Naive thymus-derived CD8-positive, alpha-beta T cell (primary cell): Measurements from ENCODE around the gene ARID1B. TPM values are rescaled to one million over a fixed set of nuclear protein-coding genes. Genes with fewer than 3 reads are reported as not detected.

ENCODE experiments used
- ATAC-seq, 2 donors: fragments of 150-1000 bp; cut with Tn5 transposase in 1 of 2; sonication (Bioruptor Pico), chemical (Tn5 transposase) in 1 of 2; 1 replicate in 1 of 2; 2 replicates in 1 of 2; pipeline ENCODE4 v1.10.0; 2021; ENCODE audit warnings: mild to moderate bottlenecking in 2 of 2, moderate library complexity in 2 of 2
- POLR2A ChIA-PET: fragments of 350-600 bp; sonication (Branson Sonifier 250); formaldehyde crosslinking; loops from one replicate; lab custom pipeline; 2021; ENCODE audit warnings: antibody characterized with exemption; lab: Charles Lee
- DNase-seq, 10 donors: peaks; one replicate each; pipeline versions ENCODE4 v3.0.0 to v3.0.0-alpha.2; 2020 to 2022
- H3K27ac Mint-ChIP-seq, 10 donors: one replicate each; pipeline ENCODE4 v1.8.0; 2020 to 2022; ENCODE audit warnings: mild to moderate bottlenecking in 10 of 10, mixed read lengths in 10 of 10, moderate library complexity in 4 of 10, inconsistent platforms in 1 of 10
- H3K27me3 Mint-ChIP-seq, 5 donors: one replicate each; pipeline ENCODE4 v1.8.0; 2021 to 2022; ENCODE audit warnings: mixed read lengths in 5 of 5
- H3K36me3 Mint-ChIP-seq, 3 donors: one replicate each; pipeline ENCODE4 v1.8.0; 2020 to 2022; ENCODE audit warnings: mixed read lengths in 3 of 3, mild to moderate bottlenecking in 2 of 3, inconsistent platforms in 1 of 3
- H3K4me1 Mint-ChIP-seq, 4 donors: one replicate each; pipeline ENCODE4 v1.8.0; 2021 to 2022; ENCODE audit warnings: mixed read lengths in 4 of 4
- H3K4me3 Mint-ChIP-seq, 10 donors: one replicate each; pipeline ENCODE4 v1.8.0; 2020 to 2022; ENCODE audit warnings: mild to moderate bottlenecking in 10 of 10, mixed read lengths in 10 of 10, moderate library complexity in 6 of 10, inconsistent platforms in 1 of 10
- H3K9me3 Mint-ChIP-seq, 9 donors: one replicate each; pipeline ENCODE4 v1.8.0; 2020 to 2022; ENCODE audit warnings: mixed read lengths in 9 of 9, mild to moderate bottlenecking in 3 of 9, inconsistent platforms in 1 of 9, moderate library complexity in 1 of 9
- polyA plus RNA-seq, 3 donors: library from polyadenylated mRNA; unstranded; fragments of 300-500 nt; fragmentation: Illumina TruSeq; gene quantifications; one replicate each; pipeline ENCODE4 v1.2.3, GENCODE V29; 2021
- total RNA-seq, 8 experiments: library from RNA in 2 of 8; stranded (reverse) in 2 of 8; gene quantifications; one replicate each; pipeline ENCODE4 v1.2.3 and lab custom pipeline; 2021 to 2026

ARID1B gene
- total and polyA plus RNA-seq, 5 experiments from 2014 or later = 9.0 to 122 (median 18.6) TPM

DNA sequence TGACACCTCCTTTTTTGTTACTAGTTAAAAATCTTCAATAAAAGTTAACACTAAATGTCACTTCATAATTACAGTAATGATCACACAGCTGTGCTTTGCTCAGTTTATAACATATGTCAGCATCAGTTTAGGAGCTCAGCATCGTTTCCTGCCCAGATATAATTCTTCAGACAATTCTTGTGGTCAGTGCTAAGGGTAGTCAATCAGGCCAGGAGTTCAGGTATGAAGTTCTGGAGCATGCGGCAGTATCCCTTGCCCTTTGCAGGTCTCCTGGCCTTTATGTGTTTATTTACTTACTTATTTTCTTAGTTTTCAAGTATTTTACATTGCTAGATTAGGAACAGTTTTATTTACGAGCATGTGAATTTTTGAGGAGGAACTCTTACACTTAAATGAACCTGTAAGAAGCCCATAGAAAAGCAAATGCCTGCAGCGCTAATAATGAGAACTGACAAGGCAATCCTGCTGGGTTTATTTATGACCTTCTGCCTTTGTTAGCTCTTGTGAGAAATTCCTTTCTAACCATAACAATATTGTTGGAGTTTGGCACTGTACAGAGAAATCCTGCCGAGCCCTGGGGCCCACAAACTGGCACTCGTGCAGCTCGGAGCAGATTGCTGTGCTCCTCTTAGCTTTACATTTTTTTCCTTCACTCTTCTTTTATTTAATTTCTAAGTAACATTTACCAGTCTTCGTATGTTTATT, 293.4 kb downstream of the ARID1B start:
- POLR2A ChIA-PET = interaction anchor here (0.6 kb wide), 1 partner anchor 951 kb away, joined by 4 read pairs; no protein-coding TSS in a partner anchor
- H3K4me3 Mint-ChIP-seq = peak overlapping the region in 1 of 10 donors; percentile 28
- H3K27me3 Mint-ChIP-seq = no peaks in the 10 kb centered on the region
- DNase-seq (no peak), ATAC-seq (no peak)
- H3K9me3 Mint-ChIP-seq = no peaks in the 10 kb centered on the region
- peak overlapping the region in 3 of 10 donors; percentile 29 to 61 (median 41) for H3K27ac Mint-ChIP-seq
- H3K4me1 Mint-ChIP-seq = peaks cover 18 to 59% (median 50%) of the 10 kb centered on the region in 4 donors
- H3K36me3 Mint-ChIP-seq = peaks cover 0 to 23% (median 8%) of the 10 kb centered on the region in 3 donors

DNA sequence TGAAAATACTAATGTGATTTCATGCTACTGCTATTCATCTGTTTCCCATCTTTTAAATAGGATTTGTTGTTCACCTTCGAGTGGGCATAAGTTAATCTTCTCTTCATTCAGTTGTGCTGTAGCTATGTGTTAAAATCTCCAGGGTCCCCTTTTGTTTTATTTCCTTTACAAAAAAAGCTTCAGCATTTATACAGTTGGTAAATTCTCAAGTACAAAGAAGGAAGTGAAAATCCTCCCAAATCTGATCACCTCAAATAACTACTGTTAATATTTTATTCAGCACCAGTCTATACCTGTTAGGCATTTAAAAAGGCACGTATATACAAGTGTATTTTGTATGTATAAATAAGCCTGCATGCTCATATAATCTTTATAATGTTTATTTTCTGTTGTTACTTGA, 294.9 kb downstream of the ARID1B start:
- Mint-ChIP-seq H3K27ac (peak overlapping the region in 1 of 10 donors; percentile 6), H3K4me1 (peaks cover 14 to 61% (median 45%) of the 10 kb centered on the region in 4 donors), H3K4me3 (no peak overlapping the region), H3K36me3 (peaks cover 0 to 27% (median 8%) of the 10 kb centered on the region in 3 donors), H3K27me3 (no peaks in the 10 kb centered on the region), H3K9me3 (no peaks in the 10 kb centered on the region)
- ATAC-seq (no peak), DNase-seq (no peak)
- POLR2A ChIA-PET = no interaction called here

DNA sequence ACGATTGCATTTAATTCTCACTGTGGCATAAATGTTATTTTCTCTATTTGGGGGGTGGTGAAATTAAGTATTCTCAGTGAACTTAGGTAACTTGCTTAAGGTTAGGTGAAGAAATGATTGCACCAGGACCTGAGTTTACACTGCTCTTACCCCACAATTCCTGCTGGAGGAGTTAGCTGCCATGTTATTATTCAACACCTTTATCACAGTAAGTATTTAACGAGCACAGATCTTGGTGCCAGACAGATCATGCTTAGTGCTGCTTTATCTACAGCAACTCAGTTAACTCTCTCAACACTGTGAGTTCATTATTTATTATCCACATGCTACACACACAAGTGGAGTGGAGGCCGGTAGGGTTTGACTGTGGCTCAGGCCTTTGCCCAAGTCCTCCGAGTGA, 296.4 kb downstream of the ARID1B start:
- Mint-ChIP-seq H3K4me1 (peaks cover 15 to 61% (median 44%) of the 10 kb centered on the region in 4 donors), H3K9me3 (no peaks in the 10 kb centered on the region), H3K27ac (no peak overlapping the region), H3K36me3 (peaks cover 0 to 27% (median 11%) of the 10 kb centered on the region in 3 donors), H3K27me3 (no peaks in the 10 kb centered on the region), H3K4me3 (no peak overlapping the region)
- ATAC-seq (no peak), DNase-seq (no peak)
- POLR2A ChIA-PET = no interaction called here

DNA sequence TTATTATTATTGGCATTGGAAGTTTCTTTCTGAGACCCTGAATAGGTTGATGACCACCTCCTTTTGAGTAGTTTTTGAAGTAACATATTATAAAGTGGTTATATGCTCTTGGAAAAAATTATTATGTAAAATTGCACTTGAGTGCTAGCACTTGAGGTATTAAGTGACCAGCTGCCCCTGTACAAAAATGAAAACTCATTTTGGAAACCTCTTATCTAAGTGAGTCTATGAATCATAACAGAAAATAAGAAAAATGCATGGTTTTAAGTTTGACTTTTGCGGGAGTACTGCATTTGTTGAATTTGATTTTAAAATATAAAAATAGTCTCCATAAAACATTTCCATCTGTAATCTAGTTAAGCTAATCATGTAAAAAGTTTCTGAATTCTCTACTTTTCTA, 297.8 kb downstream of the ARID1B start:
- peaks cover 12 to 63% (median 46%) of the 10 kb centered on the region in 4 donors for H3K4me1 Mint-ChIP-seq
- DNase-seq (no peak), ATAC-seq (no peak)
- H3K27ac Mint-ChIP-seq = peak overlapping the region in 1 of 10 donors; percentile 63
- POLR2A ChIA-PET = no interaction called here
- peaks cover 0 to 27% (median 11%) of the 10 kb centered on the region in 3 donors for H3K36me3 Mint-ChIP-seq
- H3K27me3 Mint-ChIP-seq = no peaks in the 10 kb centered on the region
- no peaks in the 10 kb centered on the region for H3K9me3 Mint-ChIP-seq
- no peak overlapping the region for H3K4me3 Mint-ChIP-seq

DNA sequence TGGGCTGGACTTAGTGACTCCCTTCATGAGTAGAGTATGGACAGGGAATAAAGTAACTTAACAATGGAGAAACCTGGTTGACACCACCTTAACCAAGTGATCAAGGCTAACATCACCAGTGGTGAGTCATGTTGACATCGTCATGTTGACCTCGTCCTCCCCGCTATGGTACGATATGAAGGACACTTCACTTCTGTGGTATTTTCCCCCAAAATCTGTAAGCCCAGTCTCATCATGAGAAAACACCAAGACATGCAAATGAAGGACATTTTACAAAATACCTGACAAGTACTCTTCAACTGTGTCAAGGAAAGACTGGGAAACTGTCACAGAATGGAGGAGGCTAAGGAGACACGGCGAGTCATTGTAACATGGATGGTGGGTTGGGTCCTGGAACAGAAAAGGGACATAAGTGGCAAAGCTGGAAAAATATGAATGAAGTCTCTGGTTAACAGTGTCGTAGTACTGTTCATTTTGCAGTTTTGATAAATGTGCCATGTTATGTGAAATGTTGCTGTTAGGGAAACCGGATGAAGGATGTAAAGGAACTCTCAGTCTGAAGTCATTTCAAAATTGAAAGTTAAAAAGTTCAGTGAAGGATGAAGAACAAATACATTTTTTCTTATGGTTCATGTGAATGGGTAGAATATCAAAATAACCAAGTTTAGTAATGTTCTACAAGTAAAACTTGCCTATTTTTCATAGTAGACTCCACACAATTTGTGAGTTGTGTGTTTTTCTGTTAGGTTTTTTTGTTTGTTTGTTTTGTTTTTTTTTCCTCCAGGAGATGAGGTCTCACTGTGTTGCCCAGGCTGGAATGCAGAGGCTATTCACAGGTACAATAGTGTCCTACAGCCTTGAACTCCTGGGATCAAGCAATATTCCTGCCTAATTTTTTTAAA, 298.6 kb downstream of the ARID1B start:
- Mint-ChIP-seq H3K4me1 (peaks cover 15 to 63% (median 46%) of the 10 kb centered on the region in 4 donors), H3K27ac (peak overlapping the region in 2 of 10 donors; percentile 4 to 8), H3K4me3 (peak overlapping the region in 4 of 10 donors; percentile 1 to 40 (median 24)), H3K36me3 (peaks cover 0 to 25% (median 11%) of the 10 kb centered on the region in 3 donors), H3K27me3 (no peaks in the 10 kb centered on the region), H3K9me3 (no peaks in the 10 kb centered on the region)
- ATAC-seq (no peak), DNase-seq (no peak)
- POLR2A ChIA-PET = no interaction called here

DNA sequence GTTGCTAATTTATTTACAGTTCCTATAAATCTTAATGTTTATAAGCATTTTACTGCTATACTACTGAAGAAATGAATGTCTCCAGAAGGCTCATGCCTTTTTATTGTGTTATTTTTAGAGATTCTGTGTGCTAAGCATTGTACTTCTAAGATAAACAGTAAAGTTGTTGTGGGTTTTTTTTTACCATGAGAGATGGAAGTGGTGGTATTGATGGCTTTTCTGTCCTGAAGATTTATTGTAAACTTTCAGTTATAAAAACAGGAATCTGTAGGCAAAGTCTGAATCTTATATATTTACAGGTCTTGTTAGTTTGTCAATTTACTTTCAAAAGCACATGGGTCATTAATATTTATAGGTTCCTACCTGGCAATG, 299.3 kb downstream of the ARID1B start:
- Mint-ChIP-seq H3K27ac (no peak overlapping the region), H3K9me3 (no peaks in the 10 kb centered on the region), H3K36me3 (peaks cover 0 to 25% (median 11%) of the 10 kb centered on the region in 3 donors), H3K4me3 (no peak overlapping the region), H3K27me3 (no peaks in the 10 kb centered on the region), H3K4me1 (peaks cover 15 to 63% (median 49%) of the 10 kb centered on the region in 4 donors)
- ATAC-seq (no peak), DNase-seq (no peak)
- POLR2A ChIA-PET = no interaction called here

DNA sequence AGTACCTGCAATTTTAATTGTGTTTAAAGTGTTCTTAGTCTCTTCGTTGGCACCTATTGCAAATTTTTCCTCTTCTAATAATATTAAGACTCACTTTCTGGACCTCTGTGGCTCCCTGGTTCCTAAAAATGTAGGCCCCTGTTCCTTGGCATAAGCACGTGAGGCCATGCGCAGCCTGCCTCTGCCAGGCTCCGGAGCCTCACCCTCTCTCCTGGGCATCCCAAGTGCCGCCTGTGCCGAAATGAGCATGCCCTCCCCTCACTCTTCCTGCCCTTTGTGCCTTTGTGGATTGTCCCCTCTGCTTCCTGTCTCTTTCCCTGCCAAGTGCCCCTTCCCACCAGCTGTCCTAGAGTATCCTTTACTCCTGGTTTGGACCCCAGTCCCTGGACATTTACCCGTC, 300.1 kb downstream of the ARID1B start:
- Mint-ChIP-seq H3K27ac (no peak overlapping the region), H3K36me3 (peaks cover 0 to 23% (median 11%) of the 10 kb centered on the region in 3 donors), H3K4me3 (peak overlapping the region in 1 of 10 donors; percentile 30), H3K27me3 (no peaks in the 10 kb centered on the region), H3K4me1 (peaks cover 18 to 68% (median 54%) of the 10 kb centered on the region in 4 donors), H3K9me3 (no peaks in the 10 kb centered on the region)
- DNase-seq (no peak), ATAC-seq (no peak)
- POLR2A ChIA-PET = no interaction called here

DNA sequence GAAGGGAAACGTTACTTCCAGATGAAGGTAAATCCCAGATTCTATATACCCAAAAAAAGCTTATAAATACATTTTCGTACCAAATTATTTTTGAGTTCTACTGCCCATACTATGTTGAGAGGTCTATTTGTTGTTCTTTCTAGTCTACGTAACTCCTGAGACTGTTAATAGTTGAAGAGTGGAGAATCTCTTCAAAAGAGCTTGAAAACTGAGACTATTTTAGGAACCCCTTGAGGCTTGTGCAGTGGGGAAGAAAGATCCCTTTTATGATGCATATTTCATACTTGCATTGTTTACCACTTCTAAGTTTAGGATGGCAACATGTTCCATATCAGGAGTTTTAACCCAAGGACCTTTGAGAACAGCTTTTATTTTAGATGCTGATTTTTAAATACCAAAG, 301.1 kb downstream of the ARID1B start:
- ATAC-seq (no peak), DNase-seq (no peak)
- Mint-ChIP-seq H3K4me3 (no peak overlapping the region), H3K27ac (peak overlapping the region in 1 of 10 donors; percentile 44), H3K36me3 (peaks cover 0 to 19% (median 11%) of the 10 kb centered on the region in 3 donors), H3K27me3 (no peaks in the 10 kb centered on the region), H3K9me3 (no peaks in the 10 kb centered on the region), H3K4me1 (peaks cover 18 to 79% (median 58%) of the 10 kb centered on the region in 4 donors)
- POLR2A ChIA-PET = no interaction called here

DNA sequence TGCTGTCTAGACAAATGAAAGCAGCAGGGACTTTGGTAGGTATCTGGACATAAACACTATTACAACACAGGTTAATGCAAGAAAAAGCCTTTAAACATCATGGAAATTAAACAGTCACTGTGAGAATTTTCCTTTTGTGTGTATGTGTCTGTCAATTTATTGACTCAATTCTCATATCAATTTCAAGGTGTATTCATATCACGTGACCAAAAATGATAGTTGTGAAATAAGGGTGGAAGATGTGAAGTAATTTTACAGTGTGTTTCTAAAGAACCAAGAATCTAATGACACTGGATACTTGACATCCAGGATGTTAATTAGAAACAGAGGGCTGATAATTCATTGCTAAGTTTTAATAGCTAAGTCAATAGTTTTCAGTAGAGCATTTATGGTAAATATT, 302.1 kb downstream of the ARID1B start:
- Mint-ChIP-seq H3K9me3 (no peaks in the 10 kb centered on the region), H3K36me3 (peaks cover 0 to 14% (median 5%) of the 10 kb centered on the region in 3 donors), H3K27ac (no peak overlapping the region), H3K4me1 (peaks cover 20 to 78% (median 56%) of the 10 kb centered on the region in 4 donors), H3K27me3 (no peaks in the 10 kb centered on the region), H3K4me3 (no peak overlapping the region)
- ATAC-seq (no peak), DNase-seq (no peak)
- POLR2A ChIA-PET = no interaction called here

DNA sequence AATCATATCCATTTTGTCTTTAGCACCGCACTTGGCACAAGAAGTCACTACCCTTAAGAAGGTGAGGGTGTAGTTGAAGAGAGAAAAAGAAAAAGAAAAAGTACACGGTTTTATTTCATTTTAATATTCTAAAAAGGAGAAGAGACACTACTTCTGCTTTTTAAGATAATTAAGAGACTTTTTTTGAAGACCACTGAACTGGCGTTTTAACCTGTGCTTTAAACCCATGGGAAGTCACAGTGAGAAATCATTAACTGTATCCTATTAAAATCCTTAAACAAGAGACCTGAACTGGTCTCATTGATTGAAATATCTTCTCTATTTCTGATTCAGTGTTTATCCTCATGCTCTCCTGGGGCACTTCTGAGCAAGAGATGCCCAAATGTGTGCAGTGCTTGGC, 302.6 kb downstream of the ARID1B start:
- Mint-ChIP-seq H3K36me3 (peaks cover 0 to 14% (median 10%) of the 10 kb centered on the region in 3 donors), H3K27ac (peak overlapping the region in 1 of 10 donors; percentile 53), H3K27me3 (no peaks in the 10 kb centered on the region), H3K4me3 (no peak overlapping the region), H3K9me3 (no peaks in the 10 kb centered on the region), H3K4me1 (peaks cover 18 to 78% (median 54%) of the 10 kb centered on the region in 4 donors)
- ATAC-seq (no peak), DNase-seq (no peak)
- POLR2A ChIA-PET = no interaction called here

DNA sequence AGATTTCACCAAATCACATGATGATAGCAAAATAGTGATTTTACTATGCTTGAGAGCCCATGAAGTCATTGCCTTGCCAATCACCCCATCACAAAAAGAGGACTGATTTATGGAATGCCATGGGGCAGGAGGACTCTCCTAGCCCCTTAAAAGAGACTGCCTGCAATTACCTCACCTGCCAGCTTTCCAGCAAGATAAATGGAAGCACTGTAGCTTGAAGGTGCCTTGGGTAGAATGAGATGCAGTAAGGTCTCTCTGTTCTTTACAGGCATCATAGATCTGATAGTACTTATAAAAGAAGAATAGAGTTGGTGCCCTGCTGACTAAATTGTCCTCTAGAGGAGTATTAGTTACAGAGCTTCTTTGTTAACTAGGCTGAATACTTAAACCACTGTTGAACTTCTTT, 303.8 kb downstream of the ARID1B start:
- H3K36me3 Mint-ChIP-seq = peaks cover 0 to 21% (median 17%) of the 10 kb centered on the region in 3 donors

DNA sequence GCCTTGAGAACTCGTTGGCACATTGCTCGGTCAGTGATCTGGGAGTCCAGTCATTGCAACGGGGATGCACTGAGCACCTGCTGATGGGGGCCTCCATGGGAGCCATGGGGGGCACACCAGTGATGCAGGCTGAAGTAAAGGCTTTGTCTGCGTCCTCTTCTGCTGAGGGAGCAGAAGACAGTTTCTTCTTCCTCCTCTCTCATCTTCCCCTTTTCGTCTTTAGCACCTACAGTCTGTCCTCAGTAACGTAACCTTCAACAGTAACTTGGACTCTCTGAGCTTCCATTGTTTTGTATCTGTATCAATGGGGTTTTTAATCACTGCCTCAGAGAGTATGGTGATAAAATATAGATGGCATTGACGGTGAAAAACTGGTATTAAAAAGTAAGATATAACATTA, 306.2 kb downstream of the ARID1B start:
- H3K4me3 Mint-ChIP-seq = no peak overlapping the region
- no peak overlapping the region for H3K27ac Mint-ChIP-seq
- no peak for DNase-seq
- H3K9me3 Mint-ChIP-seq = no peaks in the 10 kb centered on the region
- ATAC-seq = no peak
- H3K4me1 Mint-ChIP-seq = peaks cover 15 to 67% (median 49%) of the 10 kb centered on the region in 4 donors
- H3K27me3 Mint-ChIP-seq = no peaks in the 10 kb centered on the region
- POLR2A ChIA-PET = no interaction called here
- H3K36me3 Mint-ChIP-seq = peaks cover 0 to 40% (median 21%) of the 10 kb centered on the region in 3 donors

More for the DNA sequence above, 303.8 kb downstream of the ARID1B start:
- no peak for ATAC-seq
- POLR2A ChIA-PET = no interaction called here
- no peaks in the 10 kb centered on the region for H3K27me3 Mint-ChIP-seq
- no peaks in the 10 kb centered on the region for H3K9me3 Mint-ChIP-seq
- no peak for DNase-seq
- peaks cover 20 to 71% (median 49%) of the 10 kb centered on the region in 4 donors for H3K4me1 Mint-ChIP-seq
- no peak overlapping the region for H3K27ac Mint-ChIP-seq
- H3K4me3 Mint-ChIP-seq = no peak overlapping the region

DNA sequence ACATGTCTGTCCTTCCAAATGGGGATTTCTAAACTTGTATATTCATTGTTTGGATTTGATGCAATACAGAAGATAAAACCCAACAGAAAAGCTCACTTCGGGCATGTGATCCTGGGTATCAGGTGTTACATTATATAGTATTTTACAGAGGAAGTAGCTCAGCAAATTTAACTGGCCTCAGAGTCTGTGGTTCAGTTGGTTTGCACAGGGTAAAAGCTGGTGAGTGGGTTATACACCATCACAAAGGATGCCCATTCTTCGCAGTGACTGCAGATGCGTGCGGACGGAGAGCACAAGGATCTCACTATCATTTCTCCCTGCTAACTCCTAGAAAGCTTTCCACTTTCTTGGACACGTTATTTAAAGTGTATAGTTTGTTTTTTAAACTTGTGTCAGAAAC, 309.5 kb downstream of the ARID1B start:
- POLR2A ChIA-PET = no interaction called here
- Mint-ChIP-seq H3K4me1 (peaks cover 20 to 44% (median 35%) of the 10 kb centered on the region in 4 donors), H3K36me3 (peaks cover 0 to 57% (median 22%) of the 10 kb centered on the region in 3 donors), H3K27ac (no peak overlapping the region), H3K9me3 (no peaks in the 10 kb centered on the region), H3K27me3 (no peaks in the 10 kb centered on the region), H3K4me3 (no peak overlapping the region)
- no peak for ATAC-seq
- DNase-seq = no peak
